HCT116 (cell line): ENCODE results near the gene PLB1. TPM values are rescaled to one million over a fixed set of nuclear protein-coding genes. Genes with fewer than 3 reads are reported as not detected.

ENCODE experiments used
- ATAC-seq: fragments of 200-7000 bp; cut with Tn5 transposase; 2 replicates; pipeline ENCODE4 v1.9.1; 2020; ENCODE audit warnings: mild to moderate bottlenecking, moderate library complexity
- BruUV-seq: library from RNA; stranded (reverse); fragments of 400-500 nt; replicated peaks from 2 replicates; lab custom pipeline; 2021; lab: Mats Ljungman, UMichigan
- CTCF ChIA-PET: fragments of 300-600 bp; sonication (Branson Sonifier 250); formaldehyde crosslinking; loops from one replicate; lab custom pipeline; 2021; ENCODE audit warnings: antibody characterized with exemption; lab: Charles Lee
- POLR2A ChIA-PET: fragments of 300-600, 350-600 bp; sonication (Branson Sonifier 250); formaldehyde crosslinking; loops from one replicate; lab custom pipeline; 2021; ENCODE audit warnings: antibody characterized with exemption; lab: Charles Lee
- RAD21 ChIA-PET, 2 experiments: fragments of 300-600 bp; sonication (Branson Sonifier 250); formaldehyde crosslinking; loops; one replicate each; lab custom pipeline; 2023; ENCODE audit warnings: low total read pairs in 2 of 2; ENCODE audit not compliant: uncharacterized antibody in 2 of 2, unreplicated experiment in 2 of 2, low non-redundant PET in 1 of 2; lab: Charles Lee
- DNase-seq: peaks from one replicate; pipeline ENCODE4 v3.0.0-alpha.2; 2010; ENCODE audit warnings: low read depth, low spot score
- H2AFZ ChIP-seq: fragments of 200-600 bp; shearing (Covaris generic), sonication (generic); 2 replicates; pipeline ENCODE4 v1.6.1; 2017; ENCODE audit warnings: low read depth, mixed run types, mixed read lengths, antibody characterized with exemption, low read length; ENCODE audit not compliant: poor library complexity, severe bottlenecking
- H3K27ac ChIP-seq: 2 replicates; pipeline ENCODE4 v1.5.1; 2012; ENCODE audit warnings: low read depth, low read length
- H3K27me3 ChIP-seq: fragments of 200-600 bp; sonication (generic); 2 replicates; pipeline ENCODE4 v1.6.1; 2016; ENCODE audit warnings: mixed run types, low read length, mixed read lengths; ENCODE audit not compliant: insufficient read depth
- H3K36me3 ChIP-seq, 2 experiments: fragments of 200-500 bp in 1 of 2; fragments of 200-600 bp in 1 of 2; sonication (Bioruptor generic) in 1 of 2; sonication (generic) in 1 of 2; 2 replicates each; pipeline versions ENCODE4 v1.5.1 to v1.6.1; 2014 to 2016; ENCODE audit warnings: low read length in 2 of 2, inconsistent platforms in 1 of 2, mixed read lengths in 1 of 2, mixed run types in 1 of 2; ENCODE audit not compliant: insufficient read depth in 2 of 2, control insufficient read depth in 1 of 2
- H3K4me1 ChIP-seq, 2 experiments: fragments of 200-600 bp in 1 of 2; sonication (generic) in 1 of 2; 2 replicates each; pipeline versions ENCODE4 v1.5.1 to v1.6.1; 2012 to 2017; ENCODE audit warnings: low read length in 2 of 2, inconsistent platforms in 1 of 2, mild to moderate bottlenecking in 1 of 2, mixed read lengths in 1 of 2, mixed run types in 1 of 2, moderate library complexity in 1 of 2; ENCODE audit not compliant: insufficient read depth in 2 of 2, control insufficient read depth in 1 of 2
- H3K4me2 ChIP-seq: fragments of 200-600 bp; sonication (generic); 2 replicates; pipeline ENCODE4 v1.6.1; 2017; ENCODE audit warnings: mixed run types, low read length, mixed read lengths
- H3K4me3 ChIP-seq, 2 experiments: fragments of 200-600 bp in 1 of 2; sonication (generic) in 1 of 2; replicated peaks in 1 of 2; 2 replicates each; pipeline ENCODE4 v1.5.1; 2011 to 2016; ENCODE audit warnings: low read length in 2 of 2, control low read depth in 1 of 2, low read depth in 1 of 2, mild to moderate bottlenecking in 1 of 2, mixed read lengths in 1 of 2, mixed run types in 1 of 2
- H3K79me2 ChIP-seq: fragments of 200-600 bp; sonication (generic); 2 replicates; pipeline ENCODE4 v1.6.1; 2017; ENCODE audit warnings: mild to moderate bottlenecking, mixed run types, low read length, moderate library complexity, mixed read lengths; ENCODE audit not compliant: insufficient read depth
- H3K9ac ChIP-seq: fragments of 200-600 bp; sonication (generic); 2 replicates; pipeline ENCODE4 v1.6.1; 2016; ENCODE audit warnings: low read length, mixed read lengths
- H3K9me2 ChIP-seq: fragments of 200-600 bp; sonication (generic), shearing (Covaris generic); 2 replicates; pipeline ENCODE4 v1.6.1; 2017; ENCODE audit warnings: mixed run types, mild to moderate bottlenecking, moderate library complexity; ENCODE audit not compliant: insufficient read depth
- H3K9me3 ChIP-seq, 2 experiments: fragments of 200-500 bp in 1 of 2; fragments of 200-600 bp in 1 of 2; sonication (Bioruptor generic) in 1 of 2; sonication (generic) in 1 of 2; 2 replicates each; pipeline ENCODE4 v1.6.1; 2014 to 2017; ENCODE audit warnings: low read length in 2 of 2, mixed read lengths in 2 of 2, inconsistent platforms in 1 of 2, low read depth in 1 of 2, mild to moderate bottlenecking in 1 of 2, mixed run types in 1 of 2, moderate library complexity in 1 of 2; ENCODE audit not compliant: control insufficient read depth in 1 of 2, insufficient read depth in 1 of 2
- H4K20me1 ChIP-seq: fragments of 200-600 bp; sonication (generic), shearing (Covaris generic); 2 replicates; pipeline ENCODE4 v1.6.1; 2017; ENCODE audit warnings: mixed run types, mild to moderate bottlenecking, moderate library complexity; ENCODE audit not compliant: insufficient read depth
- CEBPB ChIP-seq: IDR thresholded peaks from 2 replicates; pipeline ENCODE4 v1.6.1; 2012; ENCODE audit warnings: low read depth
- JUND ChIP-seq: IDR thresholded peaks from 2 replicates; pipeline ENCODE4 v1.6.1; 2012
- POLR2AphosphoS5 ChIP-seq: IDR thresholded peaks from 2 replicates; pipeline ENCODE4 v1.6.1; 2011; ENCODE audit warnings: mild to moderate bottlenecking, low read depth, low read length, moderate library complexity
- SRF ChIP-seq: IDR thresholded peaks from 2 replicates; pipeline ENCODE4 v1.6.1; 2012; ENCODE audit warnings: low read depth
- intact Hi-C: fragments of 100-400 bp; cut with micrococcal nuclease; formaldehyde crosslinking; loops from 2 replicates; pipeline ENCODE4 v1.10.0; 2022
- total RNA-seq: library from RNA; stranded (reverse); gene quantifications from one replicate; pipeline ENCODE4 v1.2.1, GENCODE V29; 2021; ENCODE audit not compliant: unreplicated experiment
- TF ChIP-seq, protein P1 (sequence below): IDR thresholded peaks from 2 replicates; pipeline ENCODE4 v1.6.1; 2012
- TF ChIP-seq, protein P2 (sequence below): IDR thresholded peaks from 2 replicates; pipeline ENCODE4 v1.6.1; 2012

PLB1 gene
- total RNA-seq, 1 experiment from 2014 or later, result 0.49 TPM

DNA sequence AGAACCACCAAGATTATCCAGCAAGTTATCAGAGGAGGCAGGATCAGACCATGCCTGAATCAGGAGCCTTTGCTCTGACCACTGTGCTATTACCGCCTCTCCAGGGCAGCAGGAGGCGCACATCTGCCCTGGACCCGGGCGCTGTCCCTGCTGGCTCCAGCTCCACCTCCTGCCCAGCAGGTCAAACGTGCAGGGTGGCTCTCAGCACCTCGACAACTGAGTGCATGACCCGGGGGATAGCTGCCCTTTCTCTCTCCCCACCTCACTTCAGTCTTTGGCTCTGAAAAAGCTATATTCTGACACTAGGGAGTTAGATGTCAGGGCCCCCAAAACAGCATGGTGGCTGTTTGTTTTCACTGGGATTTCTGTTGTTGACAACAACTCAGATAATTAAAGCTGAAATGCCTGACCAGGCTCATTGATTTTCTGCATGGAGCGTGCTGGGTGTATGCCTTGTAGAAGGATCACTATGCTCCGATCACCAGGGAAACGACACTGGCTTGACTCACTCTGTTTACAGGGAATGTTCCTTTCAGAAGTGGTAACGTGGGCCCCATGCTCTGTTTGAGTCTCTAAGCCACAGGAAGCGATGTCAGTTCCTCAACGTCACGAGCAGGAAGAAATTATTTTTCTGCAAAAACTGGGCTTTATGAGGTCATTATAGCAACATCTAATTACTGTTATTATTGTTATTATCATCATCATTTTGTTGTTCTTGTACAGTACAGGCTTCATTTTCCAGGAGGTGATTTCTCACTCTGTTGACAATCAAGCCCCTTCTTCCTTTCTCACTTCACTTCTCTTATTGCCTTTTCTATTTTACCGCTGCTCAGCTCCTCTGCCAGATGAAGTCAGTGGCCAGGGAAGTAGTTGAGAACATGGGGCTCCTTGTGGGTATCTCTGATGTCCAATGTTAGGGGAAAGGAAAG is 125.6 kb downstream of the PLB1 start (continued):
- TF ChIP-seq JUND, result peak; percentile 45
- no peak; the same call in 1 of the 2 replicates for TF ChIP-seq CEBPB
- TF ChIP-seq, protein P1, sequence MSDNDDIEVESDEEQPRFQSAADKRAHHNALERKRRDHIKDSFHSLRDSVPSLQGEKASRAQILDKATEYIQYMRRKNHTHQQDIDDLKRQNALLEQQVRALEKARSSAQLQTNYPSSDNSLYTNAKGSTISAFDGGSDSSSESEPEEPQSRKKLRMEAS, result peak; percentile 77
- TF ChIP-seq, protein P2, sequence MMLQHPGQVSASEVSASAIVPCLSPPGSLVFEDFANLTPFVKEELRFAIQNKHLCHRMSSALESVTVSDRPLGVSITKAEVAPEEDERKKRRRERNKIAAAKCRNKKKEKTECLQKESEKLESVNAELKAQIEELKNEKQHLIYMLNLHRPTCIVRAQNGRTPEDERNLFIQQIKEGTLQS, result no peak
- no peak for TF ChIP-seq SRF
- TF ChIP-seq POLR2AphosphoS5, result peak; percentile 52

DNA sequence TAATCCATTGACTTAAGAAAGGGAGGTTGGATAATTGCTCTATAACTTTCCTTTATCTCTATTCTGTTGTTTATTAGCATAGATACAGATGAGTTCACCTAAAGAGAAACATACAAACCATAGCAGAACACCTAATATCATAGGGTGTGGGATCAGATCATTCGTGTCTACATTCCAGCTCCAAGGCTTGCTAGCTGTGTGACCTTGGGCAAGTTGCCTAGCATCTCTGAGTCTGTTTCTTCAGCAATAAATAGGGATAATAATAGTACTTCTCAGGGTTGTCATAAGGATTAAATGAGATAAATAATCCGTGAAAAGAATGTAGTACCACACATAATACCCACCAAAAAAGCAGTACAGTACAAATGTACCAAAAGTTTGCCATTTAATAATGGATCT is 126.2 kb downstream of the PLB1 start:
- Histone ChIP-seq H3K79me2 (no peaks in the 10 kb centered on the region), H2AFZ (peak overlapping the region; percentile 79), H3K4me3 (no peak overlapping the region), H3K9ac (no peak overlapping the region), H3K27me3 (no peaks in the 10 kb centered on the region), H3K4me2 (peak overlapping the region; percentile 67), H3K9me3 (no peaks in the 10 kb centered on the region), H3K9me2 (no peaks in the 10 kb centered on the region), H3K4me1 (peaks cover 7 to 31% of the 10 kb centered on the region in 2 experiments; a peak in 3 of 4 replicates), H4K20me1 (no peaks in the 10 kb centered on the region), H3K27ac (no peak overlapping the region), H3K36me3 (no peaks in the 10 kb centered on the region)
- no peak for ATAC-seq
- no TSS peak for BruUV-seq
- intact Hi-C loops, result no loop called here
- ChIA-PET RAD21 (interaction anchor here in 1 of 2 experiments (1.6 kb wide), 1 partner anchor 130 kb away, joined by 9 read pairs; the partner anchor contains the start of gene PPP1CB), CTCF (interaction anchor here (1.6 kb wide), 1 partner anchor 130 kb away, joined by 4 read pairs; the partner anchor contains the start of gene PPP1CB), POLR2A (interaction anchor here (0.9 to 1.8 kb wide), 2 partner anchors 11 to 130 kb away, joined by 3 to 6 read pairs; partner anchors contain the start of gene PPP1CB)
- no peak for DNase-seq
- no peak for TF ChIP-seq POLR2AphosphoS5
